WERI-Rb-1 (cell line): Measurements from ENCODE around the gene ACTL7B.

Source experiments
- DNase-seq: peaks from one replicate; pipeline ENCODE4 v3.0.0-alpha.2; 2020
- H3K27ac ChIP-seq: fragments of 250-450 bp; sonication (Bioruptor Pico); 2 replicates; pipeline ENCODE4 v1.5.1; 2020; ENCODE audit warnings: mild to moderate bottlenecking, moderate library complexity
- H3K27me3 ChIP-seq: fragments of 250-450 bp; sonication (Bioruptor Pico); 2 replicates; pipeline ENCODE4 v1.5.1; 2021; ENCODE audit warnings: mild to moderate bottlenecking, low read depth, moderate library complexity; ENCODE audit not compliant: insufficient read depth, severe bottlenecking
- H3K36me3 ChIP-seq: fragments of 250-450 bp; sonication (Bioruptor Pico); 2 replicates; pipeline ENCODE4 v1.5.1; 2020; ENCODE audit warnings: mild to moderate bottlenecking, moderate library complexity
- H3K4me3 ChIP-seq: 2 replicates; pipeline ENCODE4 v1.5.1; 2011; ENCODE audit warnings: low read depth, mild to moderate bottlenecking, control low read depth, low read length
- H3K9me3 ChIP-seq: fragments of 250-450 bp; sonication (Bioruptor Pico); 2 replicates; pipeline ENCODE4 v1.5.1; 2021; ENCODE audit warnings: mild to moderate bottlenecking, moderate library complexity; ENCODE audit not compliant: severe bottlenecking
- CTCF ChIP-seq: IDR thresholded peaks from 2 replicates; pipeline ENCODE4 v1.5.1; 2011; ENCODE audit warnings: low read depth, mild to moderate bottlenecking, control low read depth, inconsistent platforms, low read length

Gene ACTL7B

GRCh38 chr9:108813951-108814601 lies 41.7 kb downstream of the ACTL7B start:
- TF ChIP-seq CTCF, result peak; percentile 14; the same call in 1 of the 2 replicates
- no peak for DNase-seq

GRCh38 chr9:108812396-108813025 lies 43.3 kb downstream of the ACTL7B start:
- DNase-seq, result no peak
- H3K4me3 ChIP-seq, result no peak overlapping the region
- H3K27ac ChIP-seq, result no peak overlapping the region
- TF ChIP-seq CTCF, result no peak
- no peaks in the 10 kb centered on the region for H3K27me3 ChIP-seq
- H3K9me3 ChIP-seq, result no peaks in the 10 kb centered on the region
- peaks cover 45% of the 10 kb centered on the region for H3K36me3 ChIP-seq

More at GRCh38 chr9:108813951-108814601, 41.7 kb downstream of the ACTL7B start:
- Histone ChIP-seq H3K36me3 (peaks cover 30% of the 10 kb centered on the region), H3K9me3 (no peaks in the 10 kb centered on the region), H3K4me3 (no peak overlapping the region), H3K27me3 (no peaks in the 10 kb centered on the region), H3K27ac (no peak overlapping the region)

GRCh38 chr9:108811944-108812343 lies 43.8 kb downstream of the ACTL7B start:
- no peak for DNase-seq
- TF ChIP-seq CTCF, result no peak
- peaks cover 48% of the 10 kb centered on the region for H3K36me3 ChIP-seq

GRCh38 chr9:108809269-108809668 lies 46.5 kb downstream of the ACTL7B start:
- Histone ChIP-seq H3K9me3 (no peaks in the 10 kb centered on the region), H3K4me3 (no peak overlapping the region), H3K27me3 (no peaks in the 10 kb centered on the region), H3K27ac (no peak overlapping the region), H3K36me3 (peaks cover 51% of the 10 kb centered on the region)
- no peak for TF ChIP-seq CTCF
- no peak for DNase-seq

More at GRCh38 chr9:108811944-108812343, 43.8 kb downstream of the ACTL7B start:
- no peak overlapping the region for H3K4me3 ChIP-seq
- H3K27me3 ChIP-seq, result no peaks in the 10 kb centered on the region
- no peaks in the 10 kb centered on the region for H3K9me3 ChIP-seq
- H3K27ac ChIP-seq, result no peak overlapping the region
